ENCODE results near the gene CTR9. TPM values are rescaled to one million over a fixed set of nuclear protein-coding genes. Genes with fewer than 3 reads are reported as not detected.
A peak's percentile ranks its signal among the peaks of the same experiment; 100 is the strongest.

The CTR9 gene
- total and polyA plus RNA-seq, 2 of the 13 experiments (the other 11 are each of a cell fraction or from before 2014, with no cell fraction given) = 6.6 to 22.1 TPM

GRCh38 chr11:10750838-10751580 lies at the start of gene CTR9 (continued):
- TF ChIP-seq REST (IDR thresholded peaks at IDR 0.05; ENCODE audit: borderline replicate concordance in 1 of 2, low read depth in 1 of 2, low read length in 2 of 2) (peak in 1 of 2 experiments; percentile 54; a peak in 1 of 4 replicates), POLR2G (IDR thresholded peaks at IDR 0.05; ENCODE audit: low read depth, low read length) (peak; percentile 96), SALL2 (CRISPR knock-in tag; IDR thresholded peaks at IDR 0.05) (peak; percentile 89), ZMAT5 (CRISPR knock-in tag; IDR thresholded peaks at IDR 0.05; ENCODE audit: borderline replicate concordance, low read depth) (no peak), SALL1 (CRISPR knock-in tag; IDR thresholded peaks at IDR 0.05) (peak; percentile 96), SRF (IDR thresholded peaks at IDR 0.05; ENCODE audit: low read depth, low read length) (no peak), ZSCAN30 (CRISPR knock-in tag; IDR thresholded peaks at IDR 0.05) (peak; percentile 88; the same call in 1 of the 2 replicates), KDM5B (CRISPR knock-in tag; IDR thresholded peaks at IDR 0.05; ENCODE audit: borderline replicate concordance) (peak; percentile 70; the same call in 1 of the 2 replicates), ZNF230 (CRISPR knock-in tag; IDR thresholded peaks at IDR 0.05) (no peak; the same call in 1 of the 2 replicates), ZIK1 (CRISPR knock-in tag; IDR thresholded peaks at IDR 0.05; ENCODE audit: borderline replicate concordance, low read depth) (peak; percentile 56), RBAK (CRISPR knock-in tag; IDR thresholded peaks at IDR 0.05) (no peak), ZBTB10 (CRISPR knock-in tag; IDR thresholded peaks at IDR 0.05; ENCODE audit: borderline replicate concordance) (peak; percentile 48; the same call in 1 of the 2 replicates), ARID2 (CRISPR knock-in tag; IDR thresholded peaks at IDR 0.05; ENCODE audit: borderline replicate concordance) (no peak), MAFG (CRISPR knock-in tag; IDR thresholded peaks at IDR 0.05) (no peak), FOXK1 (CRISPR knock-in tag; IDR thresholded peaks at IDR 0.05; ENCODE audit: borderline replicate concordance, low read depth) (peak; percentile 92), POLR2AphosphoS5 (IDR thresholded peaks at IDR 0.05; ENCODE audit: low read depth, low read length) (peak; percentile 90), CBX1 (IDR thresholded peaks at IDR 0.05; ENCODE audit: low read depth) (no peak), ZMAT3 (CRISPR knock-in tag; conservative IDR thresholded peaks at IDR 0.05) (peak; percentile 55; the same call in 1 of the 2 replicates)
- TF ChIP-seq, protein P1, sequence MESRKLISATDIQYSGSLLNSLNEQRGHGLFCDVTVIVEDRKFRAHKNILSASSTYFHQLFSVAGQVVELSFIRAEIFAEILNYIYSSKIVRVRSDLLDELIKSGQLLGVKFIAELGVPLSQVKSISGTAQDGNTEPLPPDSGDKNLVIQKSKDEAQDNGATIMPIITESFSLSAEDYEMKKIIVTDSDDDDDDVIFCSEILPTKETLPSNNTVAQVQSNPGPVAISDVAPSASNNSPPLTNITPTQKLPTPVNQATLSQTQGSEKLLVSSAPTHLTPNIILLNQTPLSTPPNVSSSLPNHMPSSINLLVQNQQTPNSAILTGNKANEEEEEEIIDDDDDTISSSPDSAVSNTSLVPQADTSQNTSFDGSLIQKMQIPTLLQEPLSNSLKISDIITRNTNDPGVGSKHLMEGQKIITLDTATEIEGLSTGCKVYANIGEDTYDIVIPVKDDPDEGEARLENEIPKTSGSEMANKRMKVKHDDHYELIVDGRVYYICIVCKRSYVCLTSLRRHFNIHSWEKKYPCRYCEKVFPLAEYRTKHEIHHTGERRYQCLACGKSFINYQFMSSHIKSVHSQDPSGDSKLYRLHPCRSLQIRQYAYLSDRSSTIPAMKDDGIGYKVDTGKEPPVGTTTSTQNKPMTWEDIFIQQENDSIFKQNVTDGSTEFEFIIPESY (CRISPR knock-in tag; IDR thresholded peaks at IDR 0.05) = 0 out of 2 replicates have a peak, but pooled peaks have one; percentile 15
- TF ChIP-seq, protein P2, sequence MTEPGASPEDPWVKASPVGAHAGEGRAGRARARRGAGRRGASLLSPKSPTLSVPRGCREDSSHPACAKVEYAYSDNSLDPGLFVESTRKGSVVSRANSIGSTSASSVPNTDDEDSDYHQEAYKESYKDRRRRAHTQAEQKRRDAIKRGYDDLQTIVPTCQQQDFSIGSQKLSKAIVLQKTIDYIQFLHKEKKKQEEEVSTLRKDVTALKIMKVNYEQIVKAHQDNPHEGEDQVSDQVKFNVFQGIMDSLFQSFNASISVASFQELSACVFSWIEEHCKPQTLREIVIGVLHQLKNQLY (CRISPR knock-in tag; IDR thresholded peaks at IDR 0.05) = no peak

Data from HepG2 (cell line).